Hematopoietic multipotent progenitor cell treated with erythropoietin and hydrocortisone succinate and interleukin-3 and kit ligand, for 17 days (in vitro differentiated cells): ENCODE data around the gene TRPV3.
"Not testable (repeated sequence)": the region's sequence is repeated elsewhere in the genome, so short reads cannot be mapped to it uniquely, and the experiment has no call there.

Experiments used
- DNase-seq: peaks from one replicate; pipeline ENCODE4 v3.0.0-alpha.2; 2015; ENCODE audit warnings: low spot score

TRPV3 gene

DNA sequence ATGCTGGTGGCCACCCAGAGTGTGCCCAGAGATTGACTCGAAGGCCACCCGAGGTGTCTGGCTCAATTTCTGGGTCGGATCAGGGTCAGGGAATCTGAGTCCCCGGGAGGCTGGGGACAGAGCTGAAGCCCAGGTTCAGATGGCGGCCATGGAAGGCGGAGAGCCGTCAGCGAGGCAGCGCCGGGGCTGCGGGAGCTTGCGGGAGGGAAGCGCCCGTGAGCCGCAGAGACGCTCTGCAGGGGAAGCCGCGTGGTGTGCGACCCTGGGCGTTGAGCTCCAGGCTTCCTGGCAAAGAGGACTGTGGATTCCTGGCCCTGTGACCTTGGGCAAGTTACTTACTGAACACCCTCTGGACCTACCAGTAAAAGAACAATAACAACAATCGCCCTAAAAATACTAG, 85.5 kb downstream of the TRPV3 start:
- no peak for DNase-seq

GRCh38 chr17:3471599-3471998, 86.0 kb downstream of the TRPV3 start, which contains the start of gene SPATA22:
SPATA22 (minus strand) TSS chr17:3471819; CDS start chr17:3469325, 2,494 bp downstream.
- DNase-seq, result no peak

- no peak for DNase-seq
These were observed 88.1 kb downstream of the TRPV3 start for GRCh38 chr17:3469529-3469928.

DNA sequence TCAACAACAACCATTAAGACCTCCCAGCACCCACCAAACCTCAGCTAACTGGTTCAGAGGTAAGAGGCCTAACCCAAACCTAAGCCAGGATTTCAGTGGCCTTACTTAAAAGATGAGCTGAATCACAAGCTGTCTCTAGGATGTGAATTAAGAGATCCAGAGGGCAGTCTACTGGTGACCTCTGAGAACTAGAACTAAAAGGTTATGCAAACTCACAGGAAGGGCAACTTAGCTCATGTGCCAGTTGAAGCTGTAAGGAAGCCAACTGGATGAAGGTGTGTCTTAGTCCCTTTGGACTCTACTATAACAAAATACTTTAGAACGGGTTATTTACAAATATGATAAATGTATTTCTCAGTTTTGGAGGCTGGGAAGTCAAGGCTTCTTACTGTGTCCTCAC, 91.3 kb downstream of the TRPV3 start:
- DNase-seq, result not testable (repeated sequence)
